Mesothelial cell of epicardium (in vitro differentiated cells): Measurements from ENCODE around the gene FOXB2. TPM values are rescaled to one million over a fixed set of nuclear protein-coding genes. Genes with fewer than 3 reads are reported as not detected.
A peak's percentile ranks its signal among the peaks of the same experiment; 100 is the strongest.
"Not testable (repeated sequence)": the region's sequence is repeated elsewhere in the genome, so short reads cannot be mapped to it uniquely, and the experiment has no call there.

ENCODE experiments used
- DNase-seq, 2 experiments: peaks; one replicate each; pipeline ENCODE4 v3.0.0; 2021; ENCODE audit warnings: low spot score in 2 of 2; ENCODE audit not compliant: unreplicated experiment in 2 of 2
- H3K27ac Mint-ChIP-seq: 2 replicates; pipeline ENCODE4 v1.8.0; 2021; ENCODE audit warnings: mixed read lengths
- H3K27me3 Mint-ChIP-seq: 2 replicates; pipeline ENCODE4 v1.8.0; 2021; ENCODE audit warnings: low read depth, mixed read lengths
- H3K36me3 Mint-ChIP-seq: 2 replicates; pipeline ENCODE4 v1.8.0; 2021; ENCODE audit warnings: mixed read lengths
- H3K4me1 Mint-ChIP-seq: 2 replicates; pipeline ENCODE4 v1.8.0; 2021; ENCODE audit warnings: mixed read lengths
- H3K4me3 Mint-ChIP-seq: 2 replicates; pipeline ENCODE4 v1.8.0; 2021; ENCODE audit warnings: mild to moderate bottlenecking, moderate library complexity, mixed read lengths
- H3K9me3 Mint-ChIP-seq: 2 replicates; pipeline ENCODE4 v1.8.0; 2021; ENCODE audit warnings: mixed read lengths
- total RNA-seq: library from RNA; stranded (reverse); gene quantifications from 3 replicates; pipeline ENCODE4 v1.2.1, GENCODE V29; 2021
- TF ChIP-seq, protein P1 (sequence below): fragments of 200-600 bp; sonication (generic); IDR thresholded peaks from one replicate; pipeline ENCODE4 v1.5.0; 2021; ENCODE audit warnings: antibody characterized with exemption; ENCODE audit not compliant: unreplicated experiment

Gene FOXB2
- not detected in 3 replicates for total RNA-seq

DNA sequence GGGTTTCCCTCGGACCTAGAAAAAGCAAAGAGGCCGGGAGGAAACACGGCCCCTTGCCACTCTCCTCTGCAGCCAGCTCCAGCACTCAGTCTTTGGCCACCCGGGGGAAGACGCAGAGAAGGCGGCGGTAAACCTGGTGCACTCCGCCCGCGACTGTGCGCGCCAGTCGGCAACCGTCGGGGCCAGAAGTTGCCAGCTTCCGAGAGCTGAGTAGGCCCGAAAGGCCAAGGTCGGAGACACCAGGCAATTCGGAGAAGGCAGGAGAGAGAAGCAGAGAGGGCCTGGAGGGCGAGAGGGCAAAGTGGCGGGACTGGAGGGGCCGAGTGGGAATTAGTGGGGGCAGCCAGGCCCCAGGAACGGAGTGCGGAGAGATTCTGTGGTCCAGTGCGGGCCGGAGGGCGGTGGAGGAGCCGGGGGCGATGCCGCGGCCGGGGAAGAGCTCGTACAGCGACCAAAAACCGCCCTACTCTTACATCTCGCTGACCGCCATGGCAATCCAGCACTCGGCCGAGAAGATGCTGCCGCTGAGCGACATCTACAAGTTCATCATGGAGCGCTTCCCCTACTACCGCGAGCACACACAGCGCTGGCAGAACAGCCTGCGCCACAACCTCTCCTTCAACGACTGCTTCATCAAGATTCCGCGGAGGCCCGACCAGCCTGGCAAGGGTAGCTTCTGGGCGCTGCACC, at the start of gene FOXB2:
Gene FOXB2 (plus strand): TSS at position 420 of the 690 bp plus-strand sequence. CDS start 0 bp downstream, at position 420.
- peak within 1 kb of the TSS; percentile 43 for H3K4me3 Mint-ChIP-seq
- TF ChIP-seq, protein P1, sequence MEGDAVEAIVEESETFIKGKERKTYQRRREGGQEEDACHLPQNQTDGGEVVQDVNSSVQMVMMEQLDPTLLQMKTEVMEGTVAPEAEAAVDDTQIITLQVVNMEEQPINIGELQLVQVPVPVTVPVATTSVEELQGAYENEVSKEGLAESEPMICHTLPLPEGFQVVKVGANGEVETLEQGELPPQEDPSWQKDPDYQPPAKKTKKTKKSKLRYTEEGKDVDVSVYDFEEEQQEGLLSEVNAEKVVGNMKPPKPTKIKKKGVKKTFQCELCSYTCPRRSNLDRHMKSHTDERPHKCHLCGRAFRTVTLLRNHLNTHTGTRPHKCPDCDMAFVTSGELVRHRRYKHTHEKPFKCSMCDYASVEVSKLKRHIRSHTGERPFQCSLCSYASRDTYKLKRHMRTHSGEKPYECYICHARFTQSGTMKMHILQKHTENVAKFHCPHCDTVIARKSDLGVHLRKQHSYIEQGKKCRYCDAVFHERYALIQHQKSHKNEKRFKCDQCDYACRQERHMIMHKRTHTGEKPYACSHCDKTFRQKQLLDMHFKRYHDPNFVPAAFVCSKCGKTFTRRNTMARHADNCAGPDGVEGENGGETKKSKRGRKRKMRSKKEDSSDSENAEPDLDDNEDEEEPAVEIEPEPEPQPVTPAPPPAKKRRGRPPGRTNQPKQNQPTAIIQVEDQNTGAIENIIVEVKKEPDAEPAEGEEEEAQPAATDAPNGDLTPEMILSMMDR = no peak
- peak in 1 of 2 experiments; percentile 39 for DNase-seq
- no peaks in the 10 kb centered on the region for H3K36me3 Mint-ChIP-seq
- no peak within 1 kb of the TSS for H3K27ac Mint-ChIP-seq
- peaks cover 33% of the 10 kb centered on the region for H3K4me1 Mint-ChIP-seq
- H3K27me3 Mint-ChIP-seq = peaks cover 100% of the 10 kb centered on the region
- H3K9me3 Mint-ChIP-seq = no peaks in the 10 kb centered on the region

DNA sequence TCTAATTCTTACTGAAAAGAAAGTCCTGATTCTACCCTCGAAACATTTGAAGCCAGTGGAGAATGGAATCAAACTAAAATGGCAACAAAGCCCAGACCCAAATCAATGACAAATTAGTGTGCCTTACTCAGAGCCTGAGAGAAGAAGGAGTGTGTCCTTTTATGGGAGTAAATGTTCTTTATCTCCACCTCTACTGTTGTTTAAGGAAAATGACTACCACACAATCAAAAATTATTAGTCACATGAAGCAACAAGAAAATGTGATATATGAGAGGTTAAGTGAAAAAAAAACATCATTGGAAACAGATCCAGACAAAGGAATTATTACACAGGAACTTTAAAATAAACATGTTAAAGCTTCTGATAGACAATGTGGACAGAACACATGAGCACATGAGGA, 49.7 kb upstream of the FOXB2 start:
- H3K36me3 Mint-ChIP-seq = no peaks in the 10 kb centered on the region
- TF ChIP-seq, protein P1 = no peak

DNA sequence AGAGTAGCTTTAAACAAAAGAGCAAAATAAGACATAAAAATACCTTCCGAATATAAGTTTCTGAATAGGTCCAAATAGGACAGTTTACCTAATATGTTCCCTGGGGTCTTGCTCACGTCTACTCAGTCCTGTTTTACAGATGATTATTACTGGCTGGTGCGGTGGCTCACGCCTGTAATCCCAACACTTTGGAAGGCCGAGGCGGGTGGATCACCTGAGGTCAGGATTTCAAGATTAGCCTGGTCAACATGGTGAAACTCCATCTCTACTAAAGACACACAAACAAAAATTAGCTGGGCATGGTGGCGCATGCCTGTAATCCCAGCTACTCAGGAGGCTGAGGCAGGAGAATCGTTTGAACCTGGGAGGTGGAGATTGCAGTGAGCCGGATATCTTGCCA, 40.6 kb upstream of the FOXB2 start:
- H3K4me3 Mint-ChIP-seq, DNase-seq, H3K9me3 Mint-ChIP-seq, H3K27ac Mint-ChIP-seq, H3K36me3 Mint-ChIP-seq, H3K4me1 Mint-ChIP-seq: not testable (repeated sequence)
- H3K27me3 Mint-ChIP-seq = peaks cover 36% of the 10 kb centered on the region

More for the DNA sequence above, 49.7 kb upstream of the FOXB2 start:
- Mint-ChIP-seq H3K4me3 (no peak overlapping the region), H3K4me1 (no peaks in the 10 kb centered on the region), H3K27ac (no peak overlapping the region), H3K27me3 (peaks cover 36% of the 10 kb centered on the region), H3K9me3 (peaks cover 18% of the 10 kb centered on the region)
- no peak for DNase-seq

DNA sequence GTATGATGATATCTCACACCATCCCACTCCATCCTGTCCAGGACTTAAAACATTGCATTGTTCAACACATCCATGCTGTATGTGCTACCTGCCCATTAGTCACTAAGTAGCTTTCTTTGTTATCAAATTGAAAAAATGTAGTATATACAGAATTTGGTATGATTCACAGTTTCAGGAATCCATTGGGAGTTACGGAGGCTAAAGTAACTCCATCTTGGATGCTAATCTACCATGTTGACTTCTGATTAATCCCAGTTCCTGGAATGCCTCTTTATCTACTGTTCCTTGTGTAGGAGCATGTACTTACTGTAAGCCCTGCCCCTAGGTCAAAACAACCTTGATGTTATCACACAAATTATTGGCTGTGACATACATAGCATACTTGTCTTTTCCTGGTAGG, 38.9 kb upstream of the FOXB2 start:
- Mint-ChIP-seq H3K4me3 (no peak overlapping the region), H3K4me1 (no peaks in the 10 kb centered on the region), H3K9me3 (no peaks in the 10 kb centered on the region), H3K36me3 (no peaks in the 10 kb centered on the region), H3K27me3 (peaks cover 20% of the 10 kb centered on the region), H3K27ac (no peak overlapping the region)
- TF ChIP-seq, protein P1 = no peak
- DNase-seq = no peak

DNA sequence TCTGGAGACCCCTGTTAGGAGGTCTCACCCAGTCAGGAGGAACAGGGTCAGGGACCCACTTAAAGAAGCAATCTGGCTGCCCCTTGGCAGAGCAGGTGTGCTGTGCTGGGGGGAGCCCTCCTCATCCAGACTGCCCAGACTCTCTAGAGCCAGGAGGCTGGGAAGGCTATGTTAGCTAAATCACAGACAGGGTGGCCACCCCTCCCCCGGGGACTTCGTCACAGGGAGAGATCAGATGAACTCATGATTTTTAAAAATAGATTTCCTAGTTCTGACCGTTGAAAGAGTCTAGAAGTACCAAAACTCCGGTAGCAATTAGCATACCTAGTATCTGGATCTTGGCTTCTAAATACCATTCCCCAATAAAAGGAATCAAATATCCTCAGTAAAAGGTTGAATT, 35.0 kb upstream of the FOXB2 start:
- no peaks in the 10 kb centered on the region for H3K9me3 Mint-ChIP-seq
- no peaks in the 10 kb centered on the region for H3K4me1 Mint-ChIP-seq
- peaks cover 15% of the 10 kb centered on the region for H3K27me3 Mint-ChIP-seq
- H3K4me3 Mint-ChIP-seq = no peak overlapping the region
- no peak for DNase-seq
- no peaks in the 10 kb centered on the region for H3K36me3 Mint-ChIP-seq
- H3K27ac Mint-ChIP-seq = no peak overlapping the region
- TF ChIP-seq, protein P1 = no peak

DNA sequence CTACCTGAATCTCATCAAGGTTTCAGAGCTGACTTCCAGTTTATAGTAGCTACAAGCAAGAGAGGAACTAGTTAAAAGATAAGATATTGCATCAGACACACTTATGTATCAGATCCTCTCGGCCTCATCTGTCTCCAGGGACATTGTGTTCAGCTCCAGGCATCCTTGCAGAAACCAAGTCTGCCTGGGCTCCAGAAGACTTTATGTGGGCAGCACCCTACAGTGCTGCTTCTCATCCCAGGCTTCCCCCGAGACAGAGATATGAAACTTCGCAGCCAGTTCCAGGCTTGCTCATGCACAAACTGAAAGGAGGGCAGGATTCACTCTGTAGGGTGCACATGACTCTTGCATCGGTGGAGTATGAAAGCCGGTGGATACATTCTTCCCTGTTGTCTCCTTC, 33.9 kb upstream of the FOXB2 start:
- TF ChIP-seq, protein P1 = no peak
- Mint-ChIP-seq H3K9me3 (no peaks in the 10 kb centered on the region), H3K27ac (no peak overlapping the region), H3K27me3 (peaks cover 23% of the 10 kb centered on the region), H3K4me1 (no peaks in the 10 kb centered on the region), H3K36me3 (no peaks in the 10 kb centered on the region), H3K4me3 (no peak overlapping the region)
- DNase-seq = no peak
